Measurements from ENCODE around the gene CDKN1B.

Gene CDKN1B

DNA sequence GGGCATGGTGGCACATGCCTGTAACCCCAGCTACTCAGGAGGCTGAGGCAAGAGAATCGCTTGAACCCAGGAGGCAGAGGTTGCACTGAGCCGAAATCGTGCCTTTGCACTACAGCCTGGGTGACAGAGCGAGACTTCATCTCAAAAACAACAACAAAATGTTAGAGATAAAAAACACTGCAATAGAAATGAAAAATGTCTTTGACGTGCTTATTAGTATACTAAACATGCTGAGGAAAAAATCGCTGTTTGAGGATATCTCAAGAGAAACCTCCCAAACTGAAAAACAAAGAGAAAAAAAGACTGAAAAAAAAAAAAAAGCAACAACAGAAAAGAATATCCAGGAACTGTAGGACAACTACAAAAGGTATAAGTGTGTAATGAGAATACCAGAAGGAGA, 53.1 kb downstream of the CDKN1B start:
- no peak for DNase-seq
